ENCODE measurements around the gene ZNF711. TPM values are rescaled to one million over a fixed set of nuclear protein-coding genes. Genes with fewer than 3 reads are reported as not detected.
"Not testable (repeated sequence)": the region's sequence is repeated elsewhere in the genome, so short reads cannot be mapped to it uniquely, and the experiment has no call there.

The ZNF711 gene
- total RNA-seq: under 1 TPM; 0.26 to 0.36 TPM

GRCh38 chrX:85243761-85244449 lies at the start of gene ZNF711, which contains the start of gene SATL1:
Gene ZNF711 (plus strand): TSS chrX:85243991. CDS start chrX:85247573, 3,582 bp downstream.
Gene SATL1 (minus strand): TSS chrX:85243779. CDS start chrX:85108968, 134,811 bp downstream.
- DNase-seq (ENCODE audit: low spot score) (no peak), ATAC-seq (peak in 1 of 2 donors; percentile 61)
- peaks cover 5 to 12% of the 10 kb centered on the region in 2 donors for H3K4me1 Mint-ChIP-seq (ENCODE audit: low read depth in 2 of 2)
- peaks cover 0 to 16% of the 10 kb centered on the region in 2 donors for H3K27me3 Mint-ChIP-seq
- H3K27ac Mint-ChIP-seq: peak within 1 kb of the TSS in 1 of 2 donors; percentile 25
- no peaks in the 10 kb centered on the region for H3K36me3 Mint-ChIP-seq
- no peaks in the 10 kb centered on the region for H3K9me3 Mint-ChIP-seq
- peak within 1 kb of the TSS; percentile 86 for H3K4me3 Mint-ChIP-seq

- no peak for ATAC-seq
- Mint-ChIP-seq H3K4me1 (ENCODE audit: low read depth in 2 of 2) (no peaks in the 10 kb centered on the region), H3K36me3 (no peaks in the 10 kb centered on the region), H3K9me3 (peaks cover 9% of the 10 kb centered on the region), H3K27ac (no peak overlapping the region), H3K4me3 (no peak overlapping the region), H3K27me3 (peaks cover 0 to 6% of the 10 kb centered on the region in 2 donors)
- DNase-seq (ENCODE audit: low spot score): no peak
Observed at GRCh38 chrX:85196319-85196718, 47.5 kb upstream of the ZNF711 start.

GRCh38 chrX:85203461-85203970 lies 40.3 kb upstream of the ZNF711 start:
- DNase-seq (ENCODE audit: low spot score) (no peak), ATAC-seq (no peak)
- Mint-ChIP-seq H3K27ac (no peak overlapping the region), H3K9me3 (no peaks in the 10 kb centered on the region), H3K27me3 (no peaks in the 10 kb centered on the region), H3K4me3 (no peak overlapping the region), H3K4me1 (ENCODE audit: low read depth in 2 of 2) (no peaks in the 10 kb centered on the region), H3K36me3 (no peaks in the 10 kb centered on the region)

GRCh38 chrX:85213792-85214530 lies 29.8 kb upstream of the ZNF711 start:
- H3K27ac Mint-ChIP-seq: no peak overlapping the region
- DNase-seq (ENCODE audit: low spot score) (no peak), ATAC-seq (no peak)
- H3K9me3 Mint-ChIP-seq: peaks cover 5% of the 10 kb centered on the region
- no peak overlapping the region for H3K4me3 Mint-ChIP-seq
- peaks cover 0 to 6% of the 10 kb centered on the region in 2 donors for H3K27me3 Mint-ChIP-seq
- no peaks in the 10 kb centered on the region for H3K36me3 Mint-ChIP-seq
- no peaks in the 10 kb centered on the region for H3K4me1 Mint-ChIP-seq (ENCODE audit: low read depth in 2 of 2)

GRCh38 chrX:85215946-85216345 lies 27.8 kb upstream of the ZNF711 start:
- Mint-ChIP-seq H3K27ac (no peak overlapping the region), H3K4me1 (ENCODE audit: low read depth in 2 of 2) (no peaks in the 10 kb centered on the region), H3K4me3 (no peak overlapping the region), H3K36me3 (no peaks in the 10 kb centered on the region), H3K27me3 (peaks cover 0 to 2% of the 10 kb centered on the region in 2 donors), H3K9me3 (no peaks in the 10 kb centered on the region)
- DNase-seq (ENCODE audit: low spot score) (no peak), ATAC-seq (no peak)

- Mint-ChIP-seq H3K27me3 (peaks cover 0 to 2% of the 10 kb centered on the region in 2 donors), H3K36me3 (no peaks in the 10 kb centered on the region), H3K4me3 (no peak overlapping the region), H3K9me3 (no peaks in the 10 kb centered on the region), H3K27ac (no peak overlapping the region), H3K4me1 (ENCODE audit: low read depth in 2 of 2) (peaks cover 0 to 6% of the 10 kb centered on the region in 2 donors)
- DNase-seq (ENCODE audit: low spot score): no peak
- ATAC-seq: no peak
Observed at GRCh38 chrX:85221361-85221760, 22.4 kb upstream of the ZNF711 start.

- ATAC-seq (no peak), DNase-seq (ENCODE audit: low spot score) (no peak)
- Mint-ChIP-seq H3K27ac (no peak overlapping the region), H3K4me3 (no peak overlapping the region), H3K36me3 (no peaks in the 10 kb centered on the region), H3K9me3 (no peaks in the 10 kb centered on the region), H3K27me3 (no peaks in the 10 kb centered on the region), H3K4me1 (ENCODE audit: low read depth in 2 of 2) (peaks cover 0 to 6% of the 10 kb centered on the region in 2 donors)
Observed at GRCh38 chrX:85223359-85223758, 20.4 kb upstream of the ZNF711 start.

- no peaks in the 10 kb centered on the region for H3K9me3 Mint-ChIP-seq
- H3K4me3 Mint-ChIP-seq: peak overlapping the region; percentile 34
- ATAC-seq (no peak), DNase-seq (ENCODE audit: low spot score) (no peak)
- peaks cover 0 to 13% of the 10 kb centered on the region in 2 donors for H3K27me3 Mint-ChIP-seq
- H3K4me1 Mint-ChIP-seq (ENCODE audit: low read depth in 2 of 2): peaks cover 5 to 12% of the 10 kb centered on the region in 2 donors
- no peak overlapping the region for H3K27ac Mint-ChIP-seq
- no peaks in the 10 kb centered on the region for H3K36me3 Mint-ChIP-seq
Observed at GRCh38 chrX:85243155-85243554, 636 bp upstream of the ZNF711 start.

- no peaks in the 10 kb centered on the region for H3K9me3 Mint-ChIP-seq
- peak overlapping the region; percentile 86 for H3K4me3 Mint-ChIP-seq
- ATAC-seq: peak in 1 of 2 donors; percentile 45
- no peaks in the 10 kb centered on the region for H3K36me3 Mint-ChIP-seq
- DNase-seq (ENCODE audit: low spot score): no peak
- H3K27ac Mint-ChIP-seq: peak overlapping the region in 1 of 2 donors; percentile 25
- peaks cover 0 to 16% of the 10 kb centered on the region in 2 donors for H3K27me3 Mint-ChIP-seq
- peaks cover 5 to 12% of the 10 kb centered on the region in 2 donors for H3K4me1 Mint-ChIP-seq (ENCODE audit: low read depth in 2 of 2)
Observed at GRCh38 chrX:85244450-85245211, 840 bp downstream of the ZNF711 start.

GRCh38 chrX:85285286-85285685 lies 41.5 kb downstream of the ZNF711 start:
- not testable (repeated sequence) for H3K9me3 Mint-ChIP-seq; H3K4me3 Mint-ChIP-seq; H3K27ac Mint-ChIP-seq; H3K36me3 Mint-ChIP-seq; H3K4me1 Mint-ChIP-seq (ENCODE audit: low read depth in 2 of 2); ATAC-seq; DNase-seq (ENCODE audit: low spot score); H3K27me3 Mint-ChIP-seq

- Mint-ChIP-seq H3K36me3 (no peaks in the 10 kb centered on the region), H3K4me3 (no peak overlapping the region), H3K27ac (no peak overlapping the region), H3K9me3 (peaks cover 10% of the 10 kb centered on the region), H3K4me1 (ENCODE audit: low read depth in 2 of 2) (no peaks in the 10 kb centered on the region), H3K27me3 (no peaks in the 10 kb centered on the region)
- no peak for DNase-seq (ENCODE audit: low spot score)
- no peak for ATAC-seq
Observed at GRCh38 chrX:85288992-85289723, 45.4 kb downstream of the ZNF711 start.

GRCh38 chrX:85303544-85303943 lies 59.8 kb downstream of the ZNF711 start:
- ATAC-seq (no peak), DNase-seq (ENCODE audit: low spot score) (no peak)
- Mint-ChIP-seq H3K9me3 (no peaks in the 10 kb centered on the region), H3K27ac (no peak overlapping the region), H3K4me1 (ENCODE audit: low read depth in 2 of 2) (no peaks in the 10 kb centered on the region), H3K36me3 (no peaks in the 10 kb centered on the region), H3K27me3 (no peaks in the 10 kb centered on the region), H3K4me3 (no peak overlapping the region)

GRCh38 chrX:85309717-85310116 lies 65.9 kb downstream of the ZNF711 start:
- no peak for ATAC-seq
- H3K4me1 Mint-ChIP-seq (ENCODE audit: low read depth in 2 of 2): no peaks in the 10 kb centered on the region
- no peaks in the 10 kb centered on the region for H3K36me3 Mint-ChIP-seq
- DNase-seq (ENCODE audit: low spot score): no peak
- no peak overlapping the region for H3K4me3 Mint-ChIP-seq
- H3K27ac Mint-ChIP-seq: no peak overlapping the region
- no peaks in the 10 kb centered on the region for H3K27me3 Mint-ChIP-seq
- H3K9me3 Mint-ChIP-seq: no peaks in the 10 kb centered on the region
